Stimulated activated CD4-positive, alpha-beta T cell treated with anti-CD3 and anti-CD28 coated beads, Interleukin-4, amount 100 ng/mL, for 1 hour (primary cell): Measurements from ENCODE around the gene GMCL1.
"Not testable (repeated sequence)": the region's sequence is repeated elsewhere in the genome, so short reads cannot be mapped to it uniquely, and the experiment has no call there.

Experiments used
- DNase-seq: peaks from one replicate; pipeline ENCODE4 v3.0.0-alpha.2; 2020

GMCL1 gene

GRCh38 chr2:69829256-69830044 is at the start of gene GMCL1:
TSS of gene GMCL1 (plus strand) at chr2:69829660. CDS start at chr2:69829893, 233 bp downstream.
- DNase-seq = peak; percentile 99

- no peak for DNase-seq
Observed at GRCh38 chr2:69780921-69781320, 48.5 kb upstream of the GMCL1 start.

- no peak for DNase-seq
Observed at GRCh38 chr2:69781321-69782248, 47.9 kb upstream of the GMCL1 start.

- DNase-seq = no peak
Observed at GRCh38 chr2:69784228-69784627, 45.2 kb upstream of the GMCL1 start.

- no peak for DNase-seq
Observed at GRCh38 chr2:69785358-69785757, 44.1 kb upstream of the GMCL1 start.

- DNase-seq = no peak
Observed at GRCh38 chr2:69786052-69786560, 43.4 kb upstream of the GMCL1 start.

GRCh38 chr2:69789175-69789721 is 40.2 kb upstream of the GMCL1 start:
- no peak for DNase-seq

- no peak for DNase-seq
Observed at GRCh38 chr2:69789772-69790600, 39.5 kb upstream of the GMCL1 start.

GRCh38 chr2:69790601-69790959 is 38.9 kb upstream of the GMCL1 start:
- DNase-seq = no peak

- no peak for DNase-seq
Observed at GRCh38 chr2:69791045-69791444, 38.4 kb upstream of the GMCL1 start.

- no peak for DNase-seq
Observed at GRCh38 chr2:69796174-69796573, 33.3 kb upstream of the GMCL1 start.

- no peak for DNase-seq
Observed at GRCh38 chr2:69797235-69797634, 32.2 kb upstream of the GMCL1 start.

- no peak for DNase-seq
Observed at GRCh38 chr2:69797836-69798289, 31.6 kb upstream of the GMCL1 start.

GRCh38 chr2:69798290-69798908 is 31.1 kb upstream of the GMCL1 start:
- no peak for DNase-seq

GRCh38 chr2:69798909-69799526 is 30.4 kb upstream of the GMCL1 start:
- DNase-seq = no peak

- no peak for DNase-seq
Observed at GRCh38 chr2:69801745-69802290, 27.6 kb upstream of the GMCL1 start.

GRCh38 chr2:69802781-69803367 is 26.6 kb upstream of the GMCL1 start:
- not testable (repeated sequence) for DNase-seq

GRCh38 chr2:69804416-69804815 is 25.0 kb upstream of the GMCL1 start:
- no peak for DNase-seq

GRCh38 chr2:69805887-69806286 is 23.6 kb upstream of the GMCL1 start:
- no peak for DNase-seq

GRCh38 chr2:69807821-69808540 is 21.5 kb upstream of the GMCL1 start:
- DNase-seq = no peak
